Liver (tissue), 9 donors: ENCODE results near the gene REST. TPM values are rescaled to one million over a fixed set of nuclear protein-coding genes. Genes with fewer than 3 reads are reported as not detected.

Source experiments
- DNase-seq: peaks from one replicate; pipeline ENCODE4 v3.0.0-alpha.2; 2017; ENCODE audit warnings: low spot score
- H3K27ac ChIP-seq, 2 donors: one replicate each; pipeline ENCODE4 v1.7.0; 2013; ENCODE audit warnings: inconsistent platforms in 2 of 2, low read length in 2 of 2, control low read depth in 1 of 2, low read depth in 1 of 2, mild to moderate bottlenecking in 1 of 2
- H3K27me3 ChIP-seq, 4 donors: one replicate each; pipeline versions ENCODE4 v1.6.1 to v1.7.0; 2013; ENCODE audit warnings: low read length in 3 of 4, inconsistent platforms in 1 of 4, mild to moderate bottlenecking in 1 of 4, moderate library complexity in 1 of 4; ENCODE audit not compliant: control insufficient read depth in 4 of 4, insufficient read depth in 4 of 4
- H3K36me3 ChIP-seq, 4 donors: one replicate each; pipeline versions ENCODE4 v1.6.1 to v1.7.0; 2013; ENCODE audit warnings: low read length in 3 of 4, mild to moderate bottlenecking in 3 of 4, low read depth in 1 of 4, moderate library complexity in 1 of 4; ENCODE audit not compliant: control insufficient read depth in 4 of 4, insufficient read depth in 3 of 4
- H3K4me1 ChIP-seq, 4 donors: one replicate each; pipeline versions ENCODE4 v1.6.1 to v1.7.0; 2013; ENCODE audit warnings: low read length in 3 of 4, mild to moderate bottlenecking in 3 of 4, moderate library complexity in 1 of 4; ENCODE audit not compliant: control insufficient read depth in 4 of 4, insufficient read depth in 4 of 4
- H3K4me3 ChIP-seq, 3 donors: one replicate each; pipeline versions ENCODE4 v1.6.1 to v1.7.0; 2013; ENCODE audit warnings: low read length in 3 of 3, control low read depth in 1 of 3, low read depth in 1 of 3, mild to moderate bottlenecking in 1 of 3
- H3K9ac ChIP-seq, 2 donors: one replicate each; pipeline ENCODE4 v1.7.0; 2013; ENCODE audit warnings: low read length in 2 of 2, mild to moderate bottlenecking in 2 of 2, moderate library complexity in 2 of 2, control low read depth in 1 of 2, low read depth in 1 of 2
- H3K9me3 ChIP-seq, 4 donors: one replicate each; pipeline versions ENCODE4 v1.6.1 to v1.7.0; 2013; ENCODE audit warnings: low read length in 3 of 4; ENCODE audit not compliant: control insufficient read depth in 4 of 4
- ATF3 ChIP-seq: IDR thresholded peaks from 2 replicates; pipeline ENCODE4 v1.6.1; 2016; ENCODE audit warnings: antibody characterized with exemption
- EGR1 ChIP-seq, 2 donors: IDR thresholded peaks; 2 replicates each; pipeline ENCODE4 v1.6.1; 2016 to 2018; ENCODE audit warnings: antibody characterized with exemption in 2 of 2, low read depth in 2 of 2
- FOXA1 ChIP-seq: IDR thresholded peaks from 2 replicates; pipeline ENCODE4 v1.6.1; 2016; ENCODE audit warnings: antibody characterized with exemption
- FOXA2 ChIP-seq: IDR thresholded peaks from 2 replicates; pipeline ENCODE4 v1.6.1; 2016; ENCODE audit warnings: antibody characterized with exemption
- GABPA ChIP-seq, 2 donors: IDR thresholded peaks in 1 of 2; conservative IDR thresholded peaks in 1 of 2; 2 replicates each; pipeline ENCODE4 v1.6.1; 2016; ENCODE audit warnings: antibody characterized with exemption in 2 of 2, mild to moderate bottlenecking in 1 of 2, moderate library complexity in 1 of 2
- HNF4A ChIP-seq, 2 donors: conservative IDR thresholded peaks; 2 replicates each; pipeline ENCODE4 v1.6.1; 2016; ENCODE audit warnings: antibody characterized with exemption in 2 of 2, mild to moderate bottlenecking in 2 of 2
- HNF4G ChIP-seq: IDR thresholded peaks from 2 replicates; pipeline ENCODE4 v1.6.1; 2016; ENCODE audit warnings: antibody characterized with exemption
- JUND ChIP-seq, 2 donors: IDR thresholded peaks; 2 replicates each; pipeline ENCODE4 v1.6.1; 2016; ENCODE audit warnings: antibody characterized with exemption in 2 of 2
- MAX ChIP-seq: IDR thresholded peaks from 2 replicates; pipeline ENCODE4 v1.6.1; 2016; ENCODE audit warnings: antibody characterized with exemption
- NR2F2 ChIP-seq: IDR thresholded peaks from 2 replicates; pipeline ENCODE4 v1.6.1; 2016; ENCODE audit warnings: antibody characterized with exemption
- RAD21 ChIP-seq, 2 donors: IDR thresholded peaks; 2 replicates each; pipeline ENCODE4 v1.6.1; 2016; ENCODE audit warnings: antibody characterized with exemption in 2 of 2, mild to moderate bottlenecking in 2 of 2
- RXRA ChIP-seq, 2 donors: IDR thresholded peaks; 2 replicates each; pipeline ENCODE4 v1.6.1; 2017 to 2018; ENCODE audit warnings: antibody characterized with exemption in 2 of 2, mild to moderate bottlenecking in 1 of 2
- SP1 ChIP-seq: IDR thresholded peaks from 2 replicates; pipeline ENCODE4 v1.6.1; 2018; ENCODE audit warnings: antibody characterized with exemption, mild to moderate bottlenecking
- TAF1 ChIP-seq: conservative IDR thresholded peaks from 2 replicates; pipeline ENCODE4 v1.6.1; 2016; ENCODE audit warnings: antibody characterized with exemption, mild to moderate bottlenecking
- YY1 ChIP-seq: IDR thresholded peaks from 2 replicates; pipeline ENCODE4 v1.6.1; 2016; ENCODE audit warnings: antibody characterized with exemption, mild to moderate bottlenecking
- ZBTB33 ChIP-seq: IDR thresholded peaks from 2 replicates; pipeline ENCODE4 v1.6.1; 2016; ENCODE audit warnings: antibody characterized with exemption
- WGBS: extraction: QIAGEN DNeasy Blood & Tissue Kit; methylation state at CpG from one replicate; pipeline ENCODE4 v1.1.7; 2013; 5-methylcytosine and 5-hydroxymethylcytosine counted together
- polyA plus RNA-seq, 2 donors: library from polyadenylated mRNA; stranded (reverse) in 1 of 2; unstranded in 1 of 2; fragments of 200-250 nt in 1 of 2; fragments of >200 nt in 1 of 2; fragmentation: Nextera tagmentation in 1 of 2; extraction: Ambion mirVana in 1 of 2; gene quantifications; one replicate each; pipeline versions ENCODE4 v1.2.1 to v1.2.3, GENCODE V29; 2013 to 2015
- total RNA-seq, 2 donors: library from RNA; depleted of rRNA; stranded (reverse); fragments of >200 nt; gene quantifications; one replicate each; pipeline ENCODE4 v1.2.3, GENCODE V29; 2014
- TF ChIP-seq, protein P1 (sequence below): fragments of 150-350 bp; IDR thresholded peaks from 2 replicates; pipeline ENCODE4 v1.5.1; 2017; ENCODE audit warnings: improper control_type of control experiment, low read depth, low read length; ENCODE audit not compliant: missing input control
- TF ChIP-seq, protein P2 (sequence below): IDR thresholded peaks from 2 replicates; pipeline ENCODE4 v1.6.1; 2016; ENCODE audit warnings: antibody characterized with exemption, mild to moderate bottlenecking
- donor health status: healthy.
- donor health status: healthy.
- donor health status: healthy.
- donor health status: healthy.
- donor health status: healthy.

Gene REST
- total and polyA plus RNA-seq, 4 donors: 3.7 to 18.1 (median 12.4) TPM

- TF ChIP-seq ZBTB33: no peak
- no peak for TF ChIP-seq SP1
- no peak for TF ChIP-seq YY1
- no peak for TF ChIP-seq HNF4A (conservative IDR thresholded peaks at IDR 0.05)
- TF ChIP-seq TAF1: no peak
- no peak for TF ChIP-seq RAD21 (IDR thresholded peaks at IDR 0.05)
- TF ChIP-seq HNF4G: no peak
- no peak for TF ChIP-seq FOXA2
Observed at GRCh38 chr4:56976837-56977320, 69.2 kb downstream of the REST start (continued).

GRCh38 chr4:56977321-56978012, 69.8 kb downstream of the REST start, which contains the start of gene NOA1:
TSS of gene NOA1 (minus strand) at chr4:56977606. CDS start at chr4:56977585, 21 bp downstream.
- DNase-seq: peak; percentile 99
- Histone ChIP-seq H3K27me3 (no peaks in the 10 kb centered on the region), H3K4me3 (peak within 1 kb of the TSS; percentile 93 to 100 (median 97)), H3K4me1 (peaks cover 5 to 34% (median 22%) of the 10 kb centered on the region in 4 donors), H3K9me3 (peaks cover 0 to 11% (median 7%) of the 10 kb centered on the region in 4 donors), H3K27ac (peak within 1 kb of the TSS; percentile 88 to 93), H3K9ac (peak within 1 kb of the TSS; percentile 85 to 92), H3K36me3 (peaks cover 7 to 16% (median 15%) of the 10 kb centered on the region in 4 donors)
- WGBS: under 1% methylated on average over 51 of the region's 51 CpGs
- TF ChIP-seq EGR1 (IDR thresholded peaks at IDR 0.05; ENCODE audit: low read depth in 2 of 2): no peak
- TF ChIP-seq ZBTB33: peak; percentile 99
- no peak for TF ChIP-seq RAD21 (IDR thresholded peaks at IDR 0.05)
- TF ChIP-seq, protein P1, sequence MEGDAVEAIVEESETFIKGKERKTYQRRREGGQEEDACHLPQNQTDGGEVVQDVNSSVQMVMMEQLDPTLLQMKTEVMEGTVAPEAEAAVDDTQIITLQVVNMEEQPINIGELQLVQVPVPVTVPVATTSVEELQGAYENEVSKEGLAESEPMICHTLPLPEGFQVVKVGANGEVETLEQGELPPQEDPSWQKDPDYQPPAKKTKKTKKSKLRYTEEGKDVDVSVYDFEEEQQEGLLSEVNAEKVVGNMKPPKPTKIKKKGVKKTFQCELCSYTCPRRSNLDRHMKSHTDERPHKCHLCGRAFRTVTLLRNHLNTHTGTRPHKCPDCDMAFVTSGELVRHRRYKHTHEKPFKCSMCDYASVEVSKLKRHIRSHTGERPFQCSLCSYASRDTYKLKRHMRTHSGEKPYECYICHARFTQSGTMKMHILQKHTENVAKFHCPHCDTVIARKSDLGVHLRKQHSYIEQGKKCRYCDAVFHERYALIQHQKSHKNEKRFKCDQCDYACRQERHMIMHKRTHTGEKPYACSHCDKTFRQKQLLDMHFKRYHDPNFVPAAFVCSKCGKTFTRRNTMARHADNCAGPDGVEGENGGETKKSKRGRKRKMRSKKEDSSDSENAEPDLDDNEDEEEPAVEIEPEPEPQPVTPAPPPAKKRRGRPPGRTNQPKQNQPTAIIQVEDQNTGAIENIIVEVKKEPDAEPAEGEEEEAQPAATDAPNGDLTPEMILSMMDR: no peak
- no peak for TF ChIP-seq FOXA1
- peak; percentile 12 to 39 for TF ChIP-seq RXRA (IDR thresholded peaks at IDR 0.05)
- TF ChIP-seq, protein P2, sequence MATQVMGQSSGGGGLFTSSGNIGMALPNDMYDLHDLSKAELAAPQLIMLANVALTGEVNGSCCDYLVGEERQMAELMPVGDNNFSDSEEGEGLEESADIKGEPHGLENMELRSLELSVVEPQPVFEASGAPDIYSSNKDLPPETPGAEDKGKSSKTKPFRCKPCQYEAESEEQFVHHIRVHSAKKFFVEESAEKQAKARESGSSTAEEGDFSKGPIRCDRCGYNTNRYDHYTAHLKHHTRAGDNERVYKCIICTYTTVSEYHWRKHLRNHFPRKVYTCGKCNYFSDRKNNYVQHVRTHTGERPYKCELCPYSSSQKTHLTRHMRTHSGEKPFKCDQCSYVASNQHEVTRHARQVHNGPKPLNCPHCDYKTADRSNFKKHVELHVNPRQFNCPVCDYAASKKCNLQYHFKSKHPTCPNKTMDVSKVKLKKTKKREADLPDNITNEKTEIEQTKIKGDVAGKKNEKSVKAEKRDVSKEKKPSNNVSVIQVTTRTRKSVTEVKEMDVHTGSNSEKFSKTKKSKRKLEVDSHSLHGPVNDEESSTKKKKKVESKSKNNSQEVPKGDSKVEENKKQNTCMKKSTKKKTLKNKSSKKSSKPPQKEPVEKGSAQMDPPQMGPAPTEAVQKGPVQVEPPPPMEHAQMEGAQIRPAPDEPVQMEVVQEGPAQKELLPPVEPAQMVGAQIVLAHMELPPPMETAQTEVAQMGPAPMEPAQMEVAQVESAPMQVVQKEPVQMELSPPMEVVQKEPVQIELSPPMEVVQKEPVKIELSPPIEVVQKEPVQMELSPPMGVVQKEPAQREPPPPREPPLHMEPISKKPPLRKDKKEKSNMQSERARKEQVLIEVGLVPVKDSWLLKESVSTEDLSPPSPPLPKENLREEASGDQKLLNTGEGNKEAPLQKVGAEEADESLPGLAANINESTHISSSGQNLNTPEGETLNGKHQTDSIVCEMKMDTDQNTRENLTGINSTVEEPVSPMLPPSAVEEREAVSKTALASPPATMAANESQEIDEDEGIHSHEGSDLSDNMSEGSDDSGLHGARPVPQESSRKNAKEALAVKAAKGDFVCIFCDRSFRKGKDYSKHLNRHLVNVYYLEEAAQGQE: peak; percentile 88
- peak; percentile 62 for TF ChIP-seq TAF1
- no peak for TF ChIP-seq FOXA2
- peak; percentile 39 for TF ChIP-seq SP1
- peak in 1 of 2 donors; percentile 21 for TF ChIP-seq HNF4A (conservative IDR thresholded peaks at IDR 0.05)
- peak; percentile 82 for TF ChIP-seq MAX
- TF ChIP-seq ATF3: no peak
- TF ChIP-seq NR2F2: no peak
- peak in 1 of 2 donors; percentile 59 for TF ChIP-seq GABPA (IDR thresholded peaks at IDR 0.05 in 1 of 2, conservative IDR thresholded peaks at IDR 0.05 in 1 of 2)
- TF ChIP-seq YY1: peak; percentile 74
- no peak for TF ChIP-seq JUND (IDR thresholded peaks at IDR 0.05)
- no peak for TF ChIP-seq HNF4G
